Ishikawa (cell line): Measurements from ENCODE around the gene KDM4F.

Source experiments
- CEBPB ChIP-seq: IDR thresholded peaks from 2 replicates; pipeline ENCODE4 v1.6.1; 2012
- EGR1 ChIP-seq: IDR thresholded peaks from 2 replicates; pipeline ENCODE4 v1.6.1; 2012
- EP300 ChIP-seq: IDR thresholded peaks from 2 replicates; pipeline ENCODE4 v1.6.1; 2012; ENCODE audit warnings: borderline replicate concordance
- RAD21 ChIP-seq: IDR thresholded peaks from 2 replicates; pipeline ENCODE4 v1.6.1; 2012; ENCODE audit warnings: low read depth
- TAF1 ChIP-seq: IDR thresholded peaks from 2 replicates; pipeline ENCODE4 v1.6.1; 2012; ENCODE audit warnings: low read depth, mild to moderate bottlenecking
- TEAD4 ChIP-seq: IDR thresholded peaks from 2 replicates; pipeline ENCODE4 v1.6.1; 2012
- YY1 ChIP-seq: IDR thresholded peaks from 2 replicates; pipeline ENCODE4 v1.6.1; 2012; ENCODE audit warnings: low read depth
- ZBTB7A ChIP-seq: IDR thresholded peaks from 2 replicates; pipeline ENCODE4 v1.6.1; 2012; ENCODE audit warnings: low read depth
- TF ChIP-seq, protein P1 (sequence below): IDR thresholded peaks from 2 replicates; pipeline ENCODE4 v1.6.1; 2012
- TF ChIP-seq, protein P2 (sequence below): IDR thresholded peaks from 2 replicates; pipeline ENCODE4 v1.6.1; 2012; ENCODE audit warnings: low read depth, mild to moderate bottlenecking
- TF ChIP-seq, protein P3 (sequence below): IDR thresholded peaks from 2 replicates; pipeline ENCODE4 v1.6.1; 2012

DNA sequence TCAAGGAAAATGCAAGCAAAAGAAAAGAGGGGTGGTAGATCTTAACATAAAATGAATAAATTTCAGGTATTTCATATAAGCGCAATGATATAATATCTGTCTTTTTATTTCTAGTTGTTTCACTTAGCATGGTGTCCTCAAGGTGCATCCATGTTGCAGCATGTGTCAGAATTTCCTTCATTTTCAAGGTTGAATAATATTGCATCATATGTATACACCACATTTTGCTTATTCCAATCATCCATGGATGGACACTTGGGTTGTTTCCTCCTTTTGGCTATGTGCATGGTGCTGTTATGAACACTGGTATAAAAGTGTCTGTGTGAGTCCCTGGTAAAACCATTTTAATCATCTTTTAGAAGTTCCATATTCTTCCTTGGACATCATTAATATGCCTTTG lies 7.0 kb upstream of the KDM4F start:
- TF ChIP-seq, protein P1, sequence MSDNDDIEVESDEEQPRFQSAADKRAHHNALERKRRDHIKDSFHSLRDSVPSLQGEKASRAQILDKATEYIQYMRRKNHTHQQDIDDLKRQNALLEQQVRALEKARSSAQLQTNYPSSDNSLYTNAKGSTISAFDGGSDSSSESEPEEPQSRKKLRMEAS: no peak
- TF ChIP-seq EGR1 (no peak), RAD21 (no peak), TAF1 (no peak), YY1 (no peak), ZBTB7A (no peak), EP300 (no peak), CEBPB (no peak), TEAD4 (no peak)
- TF ChIP-seq, protein P2, sequence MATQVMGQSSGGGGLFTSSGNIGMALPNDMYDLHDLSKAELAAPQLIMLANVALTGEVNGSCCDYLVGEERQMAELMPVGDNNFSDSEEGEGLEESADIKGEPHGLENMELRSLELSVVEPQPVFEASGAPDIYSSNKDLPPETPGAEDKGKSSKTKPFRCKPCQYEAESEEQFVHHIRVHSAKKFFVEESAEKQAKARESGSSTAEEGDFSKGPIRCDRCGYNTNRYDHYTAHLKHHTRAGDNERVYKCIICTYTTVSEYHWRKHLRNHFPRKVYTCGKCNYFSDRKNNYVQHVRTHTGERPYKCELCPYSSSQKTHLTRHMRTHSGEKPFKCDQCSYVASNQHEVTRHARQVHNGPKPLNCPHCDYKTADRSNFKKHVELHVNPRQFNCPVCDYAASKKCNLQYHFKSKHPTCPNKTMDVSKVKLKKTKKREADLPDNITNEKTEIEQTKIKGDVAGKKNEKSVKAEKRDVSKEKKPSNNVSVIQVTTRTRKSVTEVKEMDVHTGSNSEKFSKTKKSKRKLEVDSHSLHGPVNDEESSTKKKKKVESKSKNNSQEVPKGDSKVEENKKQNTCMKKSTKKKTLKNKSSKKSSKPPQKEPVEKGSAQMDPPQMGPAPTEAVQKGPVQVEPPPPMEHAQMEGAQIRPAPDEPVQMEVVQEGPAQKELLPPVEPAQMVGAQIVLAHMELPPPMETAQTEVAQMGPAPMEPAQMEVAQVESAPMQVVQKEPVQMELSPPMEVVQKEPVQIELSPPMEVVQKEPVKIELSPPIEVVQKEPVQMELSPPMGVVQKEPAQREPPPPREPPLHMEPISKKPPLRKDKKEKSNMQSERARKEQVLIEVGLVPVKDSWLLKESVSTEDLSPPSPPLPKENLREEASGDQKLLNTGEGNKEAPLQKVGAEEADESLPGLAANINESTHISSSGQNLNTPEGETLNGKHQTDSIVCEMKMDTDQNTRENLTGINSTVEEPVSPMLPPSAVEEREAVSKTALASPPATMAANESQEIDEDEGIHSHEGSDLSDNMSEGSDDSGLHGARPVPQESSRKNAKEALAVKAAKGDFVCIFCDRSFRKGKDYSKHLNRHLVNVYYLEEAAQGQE: no peak
- TF ChIP-seq, protein P3, sequence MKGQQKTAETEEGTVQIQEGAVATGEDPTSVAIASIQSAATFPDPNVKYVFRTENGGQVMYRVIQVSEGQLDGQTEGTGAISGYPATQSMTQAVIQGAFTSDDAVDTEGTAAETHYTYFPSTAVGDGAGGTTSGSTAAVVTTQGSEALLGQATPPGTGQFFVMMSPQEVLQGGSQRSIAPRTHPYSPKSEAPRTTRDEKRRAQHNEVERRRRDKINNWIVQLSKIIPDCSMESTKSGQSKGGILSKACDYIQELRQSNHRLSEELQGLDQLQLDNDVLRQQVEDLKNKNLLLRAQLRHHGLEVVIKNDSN: no peak
